OCI-LY3 (cell line): ENCODE results near the gene MCRS1.

Experiments
- H2AFZ ChIP-seq: fragments of 200-600, 300-600 bp; shearing (Covaris generic); 2 replicates; pipeline ENCODE4 v1.6.0; 2014; ENCODE audit warnings: antibody characterized with exemption, low read depth, low read length
- H3K27ac ChIP-seq: fragments of 200-600, 300-600 bp; sonication (generic); 2 replicates; pipeline ENCODE4 v1.5.1; 2014; ENCODE audit warnings: mild to moderate bottlenecking, low read length, moderate library complexity, mixed read lengths
- H3K27me3 ChIP-seq: fragments of 200-600, 300-600 bp; sonication (generic); 2 replicates; pipeline ENCODE4 v1.6.1; 2014; ENCODE audit warnings: low read depth, low read length, mixed read lengths
- H3K36me3 ChIP-seq: fragments of 200-600, 300-600 bp; sonication (generic); replicated peaks from 2 replicates; pipeline ENCODE3; 2014; ENCODE audit warnings: low read depth, low read length, mixed read lengths
- H3K4me1 ChIP-seq: fragments of 300-600, 200-600 bp; sonication (generic); 2 replicates; pipeline ENCODE4 v1.6.1; 2014; ENCODE audit warnings: low read length, mixed read lengths
- H3K4me2 ChIP-seq: fragments of 200-600, 300-600 bp; sonication (generic); 2 replicates; pipeline ENCODE4 v1.6.1; 2014; ENCODE audit warnings: low read length, mixed read lengths
- H3K4me3 ChIP-seq: fragments of 300-600, 200-600 bp; sonication (generic); 2 replicates; pipeline ENCODE4 v1.5.1; 2014; ENCODE audit warnings: antibody characterized with exemption, mild to moderate bottlenecking, low read length, moderate library complexity
- H3K79me2 ChIP-seq: fragments of 300-600, 200-600 bp; shearing (Covaris generic); 2 replicates; pipeline ENCODE4 v1.6.1; 2014; ENCODE audit warnings: mild to moderate bottlenecking, low read length, mixed read lengths
- H3K9ac ChIP-seq: fragments of 300-600, 200-600 bp; shearing (Covaris generic); 2 replicates; pipeline ENCODE4 v1.6.0; 2014; ENCODE audit warnings: mild to moderate bottlenecking, low read length, moderate library complexity
- H3K9me3 ChIP-seq: fragments of 200-600, 300-600 bp; shearing (Covaris generic); 2 replicates; pipeline ENCODE4 v1.6.1; 2014; ENCODE audit warnings: low read length, mixed read lengths; ENCODE audit not compliant: insufficient read depth
- H4K20me1 ChIP-seq: fragments of 200-600, 300-600 bp; sonication (generic); 2 replicates; pipeline ENCODE4 v1.6.1; 2016; ENCODE audit warnings: low read length, mixed read lengths; ENCODE audit not compliant: insufficient read depth
- EZH2phosphoT487 ChIP-seq: fragments of 200-600 bp; shearing (Covaris generic); IDR thresholded peaks from 2 replicates; pipeline ENCODE4 v1.6.1; 2018; ENCODE audit warnings: antibody characterized with exemption, mixed run types, low read depth
- TF ChIP-seq, protein P1 (sequence below): fragments of 200-600, 300-600 bp; sonication (generic); IDR thresholded peaks from 2 replicates; pipeline ENCODE4 v1.5.1; 2014; ENCODE audit warnings: antibody characterized with exemption, low read length, low read depth

MCRS1 gene

DNA sequence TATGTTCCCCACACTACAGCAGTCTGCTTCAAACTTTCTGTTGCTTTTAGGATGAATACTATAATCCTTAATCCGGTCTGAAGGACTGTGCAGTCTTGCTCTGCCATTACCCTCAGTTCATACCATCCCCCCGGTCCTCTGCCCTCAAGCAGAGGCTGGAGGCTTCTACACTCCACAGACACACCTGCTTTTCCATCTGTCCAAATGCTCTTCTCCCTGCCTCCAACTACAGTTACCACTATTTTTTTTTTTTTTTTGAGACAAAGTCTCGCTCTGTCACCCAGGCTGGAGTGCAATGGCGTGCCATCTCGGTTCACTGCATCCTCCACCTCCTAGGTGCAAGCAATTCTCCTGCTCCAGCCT, 48.4 kb downstream of the MCRS1 start:
- no peaks in the 10 kb centered on the region for H3K9me3 ChIP-seq
- no peaks in the 10 kb centered on the region for H3K79me2 ChIP-seq
- H3K36me3 ChIP-seq = peaks cover 10% of the 10 kb centered on the region
- TF ChIP-seq EZH2phosphoT487 = no peak
- H3K27me3 ChIP-seq = no peaks in the 10 kb centered on the region
- no peak overlapping the region for H3K9ac ChIP-seq
- H3K4me2 ChIP-seq = no peak overlapping the region
- peaks cover 10% of the 10 kb centered on the region for H3K4me1 ChIP-seq
- no peak overlapping the region for H2AFZ ChIP-seq
- no peaks in the 10 kb centered on the region for H4K20me1 ChIP-seq
- H3K27ac ChIP-seq = no peak overlapping the region
- H3K4me3 ChIP-seq = no peak overlapping the region

DNA sequence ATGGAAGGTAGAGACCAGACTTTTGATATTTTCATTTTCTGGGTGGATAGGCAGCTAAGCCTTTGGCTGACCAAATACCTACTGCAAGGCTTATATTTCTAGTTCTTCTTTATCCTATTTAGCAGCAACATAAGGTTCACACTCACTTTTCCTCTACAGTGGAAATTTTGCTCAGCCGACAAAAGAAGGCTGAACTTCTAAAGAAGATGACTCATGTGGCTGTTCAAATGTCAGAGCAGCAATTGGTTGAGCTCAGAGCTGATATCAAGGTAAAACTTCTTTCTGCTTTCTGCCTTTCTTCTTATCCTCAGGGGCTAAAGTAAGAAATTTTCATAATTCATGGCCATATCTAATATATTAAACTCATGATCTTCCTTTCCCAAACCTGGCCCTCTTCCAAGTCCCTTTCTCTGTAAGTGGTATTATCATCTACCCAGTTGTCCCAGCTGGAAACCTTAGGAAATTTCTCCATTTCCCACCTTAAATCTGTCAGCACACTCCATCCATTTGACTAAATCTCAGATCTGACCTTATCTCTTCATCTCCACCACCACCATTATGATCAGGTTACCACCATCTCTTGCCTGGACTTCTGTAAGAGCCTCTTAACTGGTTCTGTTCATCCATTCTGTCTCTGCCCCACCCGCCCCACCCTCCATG, 48.9 kb downstream of the MCRS1 start:
- H3K4me3 ChIP-seq = no peak overlapping the region
- H2AFZ ChIP-seq = no peak overlapping the region
- no peaks in the 10 kb centered on the region for H3K27me3 ChIP-seq
- H3K9ac ChIP-seq = no peak overlapping the region
- no peaks in the 10 kb centered on the region for H3K79me2 ChIP-seq
- no peak overlapping the region for H3K4me2 ChIP-seq
- H3K9me3 ChIP-seq = no peaks in the 10 kb centered on the region
- peaks cover 10% of the 10 kb centered on the region for H3K4me1 ChIP-seq
- H4K20me1 ChIP-seq = no peaks in the 10 kb centered on the region
- no peak overlapping the region for H3K27ac ChIP-seq
- H3K36me3 ChIP-seq = peaks cover 10% of the 10 kb centered on the region
- TF ChIP-seq, protein P1, sequence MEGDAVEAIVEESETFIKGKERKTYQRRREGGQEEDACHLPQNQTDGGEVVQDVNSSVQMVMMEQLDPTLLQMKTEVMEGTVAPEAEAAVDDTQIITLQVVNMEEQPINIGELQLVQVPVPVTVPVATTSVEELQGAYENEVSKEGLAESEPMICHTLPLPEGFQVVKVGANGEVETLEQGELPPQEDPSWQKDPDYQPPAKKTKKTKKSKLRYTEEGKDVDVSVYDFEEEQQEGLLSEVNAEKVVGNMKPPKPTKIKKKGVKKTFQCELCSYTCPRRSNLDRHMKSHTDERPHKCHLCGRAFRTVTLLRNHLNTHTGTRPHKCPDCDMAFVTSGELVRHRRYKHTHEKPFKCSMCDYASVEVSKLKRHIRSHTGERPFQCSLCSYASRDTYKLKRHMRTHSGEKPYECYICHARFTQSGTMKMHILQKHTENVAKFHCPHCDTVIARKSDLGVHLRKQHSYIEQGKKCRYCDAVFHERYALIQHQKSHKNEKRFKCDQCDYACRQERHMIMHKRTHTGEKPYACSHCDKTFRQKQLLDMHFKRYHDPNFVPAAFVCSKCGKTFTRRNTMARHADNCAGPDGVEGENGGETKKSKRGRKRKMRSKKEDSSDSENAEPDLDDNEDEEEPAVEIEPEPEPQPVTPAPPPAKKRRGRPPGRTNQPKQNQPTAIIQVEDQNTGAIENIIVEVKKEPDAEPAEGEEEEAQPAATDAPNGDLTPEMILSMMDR = no peak
- TF ChIP-seq EZH2phosphoT487 = no peak

DNA sequence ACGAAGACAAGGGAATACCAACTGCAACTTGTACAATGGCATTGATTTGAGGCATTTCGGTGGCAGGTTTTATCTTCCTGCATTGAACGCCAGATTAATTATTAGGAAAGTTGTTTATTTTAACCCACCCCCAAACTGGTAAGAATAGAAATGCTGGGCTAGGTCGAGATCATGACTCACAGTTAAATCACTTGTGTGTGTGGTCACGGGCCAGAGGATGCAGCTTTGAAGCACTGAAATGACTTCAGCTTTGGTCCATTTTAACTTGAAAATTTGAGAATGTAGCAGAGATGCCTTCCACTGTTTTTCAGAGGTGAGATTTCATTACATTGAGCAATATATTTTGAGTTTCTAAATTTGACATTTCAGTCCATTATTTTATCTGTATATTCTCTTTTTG, 52.7 kb downstream of the MCRS1 start:
- H3K4me2 ChIP-seq = no peak overlapping the region
- TF ChIP-seq, protein P1 = no peak
- TF ChIP-seq EZH2phosphoT487 = no peak

DNA sequence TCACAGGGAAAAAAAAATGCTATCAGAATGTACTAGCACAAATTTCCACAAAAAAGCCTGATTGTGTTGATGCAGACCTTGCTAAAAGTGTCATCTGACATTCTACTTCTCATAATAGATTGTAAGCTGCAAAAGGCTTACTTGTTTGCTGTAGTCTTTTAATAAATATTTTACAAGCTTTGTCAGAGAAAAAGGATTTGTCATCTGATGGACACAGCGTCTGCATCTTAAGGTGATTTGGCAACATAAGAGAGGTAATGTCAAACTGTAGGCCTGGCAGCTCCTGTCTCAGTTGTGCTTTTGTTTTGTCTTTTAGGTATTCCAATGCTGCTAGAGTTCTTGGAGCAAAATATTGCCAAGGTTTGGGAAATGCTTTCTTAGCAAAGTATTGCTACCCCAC, 55.4 kb downstream of the MCRS1 start:
- Histone ChIP-seq H3K9me3 (no peaks in the 10 kb centered on the region), H2AFZ (no peak overlapping the region), H3K4me2 (no peak overlapping the region), H3K27ac (no peak overlapping the region), H3K9ac (no peak overlapping the region), H3K36me3 (no peaks in the 10 kb centered on the region), H4K20me1 (no peaks in the 10 kb centered on the region), H3K27me3 (no peaks in the 10 kb centered on the region), H3K4me3 (no peak overlapping the region), H3K4me1 (no peaks in the 10 kb centered on the region), H3K79me2 (no peaks in the 10 kb centered on the region)
- TF ChIP-seq, protein P1 = no peak
- TF ChIP-seq EZH2phosphoT487 = no peak

More for the DNA sequence above, 52.7 kb downstream of the MCRS1 start:
- Histone ChIP-seq H3K79me2 (no peaks in the 10 kb centered on the region), H3K4me1 (no peaks in the 10 kb centered on the region), H3K4me3 (no peak overlapping the region), H3K27me3 (no peaks in the 10 kb centered on the region), H3K27ac (no peak overlapping the region), H4K20me1 (no peaks in the 10 kb centered on the region), H3K9me3 (no peaks in the 10 kb centered on the region), H2AFZ (no peak overlapping the region), H3K9ac (no peak overlapping the region), H3K36me3 (peaks cover 3% of the 10 kb centered on the region)
